Activated T-helper 1 cell treated with anti-CD3 and anti-CD28 coated beads, Interleukin-12 subunit alpha, Interleukin-12 subunit beta, Interleukin-2, Interleukin-4 antibody, amounts not matched to agents 30 ng/mL and 10 ng/mL and 1 ng/mL, durations not matched to agents 14 hours and 24 hours and 36 hours (primary cell): ENCODE measurements around the gene HNRNPF. TPM values are rescaled to one million over a fixed set of nuclear protein-coding genes. Genes with fewer than 3 reads are reported as not detected.
A peak's percentile ranks its signal among the peaks of the same experiment; 100 is the strongest.

Experiments used
- DNase-seq: peaks from one replicate; pipeline ENCODE4 v3.0.0; 2021; ENCODE audit warnings: low spot score
- H3K27ac Mint-ChIP-seq: one replicate; pipeline ENCODE4 v1.8.0; 2021; ENCODE audit warnings: mild to moderate bottlenecking, mixed read lengths
- H3K27me3 Mint-ChIP-seq: one replicate; pipeline ENCODE4 v1.8.0; 2022; ENCODE audit warnings: mild to moderate bottlenecking, moderate library complexity, mixed read lengths; ENCODE audit not compliant: insufficient read depth
- H3K36me3 Mint-ChIP-seq: one replicate; pipeline ENCODE4 v1.8.0; 2021; ENCODE audit warnings: low read depth, mixed read lengths
- H3K4me1 Mint-ChIP-seq: one replicate; pipeline ENCODE4 v1.8.0; 2021; ENCODE audit warnings: low read depth, mixed read lengths
- H3K4me3 Mint-ChIP-seq: one replicate; pipeline ENCODE4 v1.8.0; 2021; ENCODE audit warnings: mild to moderate bottlenecking, moderate library complexity, mixed read lengths
- H3K9me3 Mint-ChIP-seq: one replicate; pipeline ENCODE4 v1.8.0; 2021; ENCODE audit warnings: mixed read lengths
- intact Hi-C: fragments of 100-400 bp; cut with micrococcal nuclease; formaldehyde crosslinking; loops from one replicate; pipeline ENCODE4 v1.15.1; 2024
- total RNA-seq: library from RNA; stranded (reverse); gene quantifications from 2 replicates; pipeline ENCODE4 v1.2.3, GENCODE V29; 2022

Gene HNRNPF
- total RNA-seq, 1 donor from 2014 or later: 501 TPM

DNA sequence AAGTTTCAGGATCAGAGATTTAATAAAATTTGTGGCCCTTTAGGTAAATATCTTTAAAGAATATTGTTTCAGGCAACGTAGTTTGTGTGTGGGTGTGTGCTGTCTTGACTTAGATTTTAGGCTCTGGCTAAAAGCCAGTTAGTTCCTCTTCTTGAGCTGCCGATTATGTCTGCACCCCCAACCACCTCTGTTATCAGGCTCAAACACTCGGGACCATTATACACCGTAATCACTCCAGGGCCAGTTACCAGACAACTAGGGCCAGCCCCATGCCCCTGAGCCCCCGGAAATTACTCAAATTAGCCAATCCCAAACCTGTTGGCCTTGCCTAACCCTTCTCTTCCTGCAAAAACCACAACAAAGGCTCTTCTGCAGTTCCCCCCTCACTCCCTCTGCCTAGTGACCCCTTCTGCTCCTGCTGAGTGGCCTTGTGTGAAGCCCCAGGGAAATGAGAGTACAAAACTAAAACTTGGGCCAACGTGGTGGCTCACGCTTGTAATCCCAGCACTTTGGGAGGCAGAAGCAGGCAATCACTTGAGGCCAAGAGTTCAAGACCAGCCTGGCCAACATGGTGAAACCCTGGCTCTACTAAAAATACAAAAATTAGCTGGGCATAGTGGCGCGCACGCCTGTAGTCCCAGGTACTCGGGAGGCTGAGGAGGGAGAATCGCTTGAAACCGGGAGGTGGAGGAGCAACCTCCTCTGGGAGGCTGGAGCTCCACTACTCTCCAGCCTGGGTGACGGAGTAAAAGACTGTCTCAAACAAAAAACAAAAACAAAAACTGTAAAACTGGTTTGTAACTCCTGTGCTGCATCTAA lies 9.2 kb upstream of the HNRNPF start:
- Mint-ChIP-seq H3K4me1 (peaks cover 40% of the 10 kb centered on the region), H3K36me3 (no peaks in the 10 kb centered on the region)
- intact Hi-C loops: no loop called here

DNA sequence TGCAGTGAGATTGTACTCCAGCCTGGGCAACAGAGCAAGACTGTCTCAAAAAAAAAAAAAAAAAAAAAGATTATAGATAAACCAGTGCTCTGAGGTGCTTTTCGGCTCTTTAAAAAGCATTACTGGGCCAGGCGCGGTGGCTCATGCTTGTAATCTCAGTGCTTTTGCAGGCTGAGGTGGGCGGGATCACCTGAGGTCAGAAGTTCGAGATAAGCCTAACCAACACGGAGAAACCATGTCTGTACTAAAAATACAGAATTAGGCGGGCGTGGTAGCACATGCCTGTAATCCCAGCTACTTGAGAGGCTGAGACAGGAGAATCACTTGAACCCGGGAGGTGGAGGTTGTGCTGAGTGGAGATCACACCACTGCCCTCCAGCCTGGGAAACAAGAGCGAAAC lies 6.6 kb upstream of the HNRNPF start:
- H3K4me3 Mint-ChIP-seq: no peak overlapping the region
- H3K4me1 Mint-ChIP-seq: peaks cover 31% of the 10 kb centered on the region
- H3K27ac Mint-ChIP-seq: no peak overlapping the region
- DNase-seq: no peak
- no peaks in the 10 kb centered on the region for H3K27me3 Mint-ChIP-seq
- no peaks in the 10 kb centered on the region for H3K36me3 Mint-ChIP-seq
- intact Hi-C loops: no loop called here
- no peaks in the 10 kb centered on the region for H3K9me3 Mint-ChIP-seq

More for the DNA sequence above, 9.2 kb upstream of the HNRNPF start:
- peak; percentile 30 for DNase-seq
- peak overlapping the region; percentile 84 for H3K27ac Mint-ChIP-seq
- no peaks in the 10 kb centered on the region for H3K9me3 Mint-ChIP-seq
- H3K4me3 Mint-ChIP-seq: peak overlapping the region; percentile 37
- no peaks in the 10 kb centered on the region for H3K27me3 Mint-ChIP-seq

GRCh38 chr10:43411536-43411935 lies 2.5 kb upstream of the HNRNPF start:
- Mint-ChIP-seq H3K27me3 (no peaks in the 10 kb centered on the region), H3K36me3 (peaks cover 8% of the 10 kb centered on the region), H3K4me1 (peaks cover 20% of the 10 kb centered on the region), H3K4me3 (no peak overlapping the region), H3K27ac (no peak overlapping the region), H3K9me3 (no peaks in the 10 kb centered on the region)
- no peak for DNase-seq
- intact Hi-C loops: no loop called here

DNA sequence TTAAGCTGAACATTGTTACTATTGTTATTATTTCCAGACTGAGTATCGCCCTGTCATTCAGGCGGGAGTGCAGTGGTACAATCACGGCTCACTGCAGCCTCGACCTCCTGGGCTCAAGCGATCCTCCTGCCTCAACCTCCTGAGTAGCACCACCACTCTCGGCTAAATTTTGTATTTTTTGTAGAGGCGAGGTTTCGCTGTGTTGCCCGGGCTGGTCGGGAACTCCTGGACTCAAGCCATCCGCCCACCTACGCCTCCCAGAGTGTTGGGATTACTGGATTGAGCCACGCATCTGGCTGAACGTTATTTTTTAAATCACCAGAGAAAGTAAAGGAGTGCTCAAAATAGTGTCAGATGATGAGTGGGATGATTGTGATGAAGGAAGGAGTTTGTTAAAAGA lies 1.4 kb upstream of the HNRNPF start:
- DNase-seq: no peak
- H3K27me3 Mint-ChIP-seq: no peaks in the 10 kb centered on the region
- peaks cover 24% of the 10 kb centered on the region for H3K4me1 Mint-ChIP-seq
- peaks cover 17% of the 10 kb centered on the region for H3K36me3 Mint-ChIP-seq
- peak overlapping the region; percentile 99 for H3K4me3 Mint-ChIP-seq
- intact Hi-C loops: no loop called here
- no peaks in the 10 kb centered on the region for H3K9me3 Mint-ChIP-seq
- peak overlapping the region; percentile 100 for H3K27ac Mint-ChIP-seq

DNA sequence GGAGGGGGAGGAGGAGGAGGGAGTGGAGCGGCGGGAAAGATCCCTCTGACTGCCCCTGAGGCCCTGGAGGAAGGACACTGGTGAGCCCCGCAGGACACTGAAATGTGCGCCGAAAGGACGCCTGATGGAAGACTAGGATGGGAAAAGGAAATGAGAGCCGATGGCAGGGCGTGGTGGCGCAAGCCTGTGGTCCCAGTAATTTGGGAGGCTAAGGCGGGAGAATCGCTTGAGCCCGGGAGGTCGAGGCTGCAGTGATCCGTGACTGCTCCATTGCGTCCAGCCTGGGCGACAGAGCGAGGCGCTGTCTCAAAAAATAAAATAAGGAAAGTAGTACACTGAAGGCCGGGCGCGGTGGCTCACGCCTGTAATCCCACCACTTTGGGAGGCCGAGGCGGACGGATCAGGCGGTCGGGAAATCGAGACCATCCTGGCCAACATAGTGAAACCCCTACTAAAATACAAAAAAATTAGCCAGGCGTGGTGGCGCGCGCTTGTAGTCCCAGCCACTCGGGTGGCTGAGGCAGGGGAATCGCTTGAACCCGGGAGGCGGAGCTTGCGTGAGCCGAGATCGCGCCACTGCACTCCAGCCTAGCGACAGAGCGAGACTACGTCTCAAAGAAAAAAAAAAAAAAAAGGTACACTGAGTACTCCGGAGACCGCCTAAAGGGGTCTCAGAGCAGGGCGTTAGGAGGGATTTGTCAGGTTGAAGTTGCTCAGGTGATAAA lies 561 bp upstream of the HNRNPF start:
- intact Hi-C loops: loop anchor here (1.0 kb wide), 2 partner anchors 11 to 27 kb away; no protein-coding TSS in a partner anchor
- Mint-ChIP-seq H3K27me3 (no peaks in the 10 kb centered on the region), H3K4me1 (peaks cover 28% of the 10 kb centered on the region), H3K36me3 (peaks cover 24% of the 10 kb centered on the region), H3K9me3 (no peaks in the 10 kb centered on the region), H3K4me3 (peak overlapping the region; percentile 99), H3K27ac (peak overlapping the region; percentile 100)
- DNase-seq: peak; percentile 66

DNA sequence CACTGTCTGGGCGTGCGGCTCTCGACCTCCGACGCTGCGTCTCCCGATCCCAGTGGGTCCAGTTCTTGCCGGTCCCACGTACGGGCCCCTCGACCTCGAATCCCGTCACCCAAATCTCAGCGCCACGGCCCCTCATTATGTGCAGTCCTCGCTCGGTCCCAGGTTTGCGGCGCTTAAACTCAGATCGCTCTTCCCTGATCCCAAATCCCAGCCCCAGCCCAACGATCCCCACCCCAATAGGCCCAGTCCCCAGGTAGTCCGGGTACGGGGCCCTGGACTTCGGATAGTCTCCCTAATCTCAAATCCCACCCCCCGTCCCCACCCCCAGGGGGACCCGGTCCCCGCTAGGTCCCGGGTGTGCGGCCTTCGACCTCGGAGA lies 666 bp downstream of the HNRNPF start:
- Mint-ChIP-seq H3K4me1 (peaks cover 36% of the 10 kb centered on the region), H3K27me3 (no peaks in the 10 kb centered on the region), H3K9me3 (no peaks in the 10 kb centered on the region), H3K27ac (peak overlapping the region; percentile 100), H3K4me3 (peak overlapping the region; percentile 99), H3K36me3 (peaks cover 27% of the 10 kb centered on the region)
- DNase-seq: no peak
- intact Hi-C loops: no loop called here

DNA sequence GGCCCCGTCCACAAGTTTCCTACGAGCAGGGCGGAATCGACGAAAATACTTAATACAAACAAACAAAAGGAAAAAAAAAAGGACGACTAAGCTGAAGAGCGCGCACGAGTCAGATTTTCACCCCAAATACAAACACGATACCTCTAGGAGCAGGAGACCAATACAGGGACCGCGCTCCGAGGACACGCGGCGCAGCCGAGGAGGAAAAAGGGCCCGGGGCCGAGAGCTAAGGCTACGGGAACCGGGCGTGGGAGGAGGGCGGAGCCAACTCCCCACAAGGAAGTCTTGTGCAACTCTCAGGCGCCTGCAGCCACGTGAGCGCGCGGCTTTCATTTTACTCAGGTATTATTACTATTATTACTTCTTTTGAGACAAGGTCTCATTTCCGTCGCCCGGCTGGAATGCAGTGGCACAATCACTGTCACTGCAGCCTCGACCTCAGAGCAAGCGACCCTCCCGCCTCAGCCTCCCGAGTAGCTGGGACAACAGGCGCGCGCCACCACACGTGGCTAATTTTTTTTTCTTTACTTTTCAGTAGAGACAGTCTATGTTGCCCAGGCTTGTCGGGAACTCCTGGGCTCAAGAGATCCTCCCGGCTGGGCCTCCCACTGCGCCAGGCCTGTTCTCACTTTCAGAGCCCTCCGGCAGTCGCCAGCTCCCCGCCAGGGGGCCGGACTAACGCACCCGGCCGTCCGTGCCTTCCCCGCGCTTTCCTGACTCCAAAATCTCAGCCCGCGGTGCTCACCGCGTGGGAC lies 1.2 kb downstream of the HNRNPF start:
- H3K27me3 Mint-ChIP-seq: no peaks in the 10 kb centered on the region
- peak; percentile 81 for DNase-seq
- peak overlapping the region; percentile 99 for H3K4me3 Mint-ChIP-seq
- peaks cover 33% of the 10 kb centered on the region for H3K36me3 Mint-ChIP-seq
- intact Hi-C loops: loop anchor here (1.0 to 2.0 kb wide), 3 partner anchors 10 to 269 kb away; partner anchors contain the start of gene CSGALNACT2
- peak overlapping the region; percentile 100 for H3K27ac Mint-ChIP-seq
- peaks cover 42% of the 10 kb centered on the region for H3K4me1 Mint-ChIP-seq
- no peaks in the 10 kb centered on the region for H3K9me3 Mint-ChIP-seq

- intact Hi-C loops: loop anchor here (1.0 to 2.0 kb wide), 3 partner anchors 10 to 268 kb away; partner anchors contain the start of gene CSGALNACT2
- Mint-ChIP-seq H3K4me3 (peak overlapping the region; percentile 99), H3K9me3 (no peaks in the 10 kb centered on the region), H3K36me3 (peaks cover 37% of the 10 kb centered on the region), H3K27ac (peak overlapping the region; percentile 100), H3K4me1 (peaks cover 48% of the 10 kb centered on the region), H3K27me3 (no peaks in the 10 kb centered on the region)
- peak; percentile 67 for DNase-seq
These were observed 1.8 kb downstream of the HNRNPF start for GRCh38 chr10:43407148-43407575.

- H3K27ac Mint-ChIP-seq: peak overlapping the region; percentile 84
- H3K9me3 Mint-ChIP-seq: no peaks in the 10 kb centered on the region
- H3K27me3 Mint-ChIP-seq: no peaks in the 10 kb centered on the region
- intact Hi-C loops: no loop called here
- peaks cover 57% of the 10 kb centered on the region for H3K4me1 Mint-ChIP-seq
- DNase-seq: no peak
- H3K4me3 Mint-ChIP-seq: peak overlapping the region; percentile 99
- H3K36me3 Mint-ChIP-seq: peaks cover 46% of the 10 kb centered on the region
These were observed 4.3 kb downstream of the HNRNPF start for GRCh38 chr10:43404704-43405084.

GRCh38 chr10:43403911-43404703 lies 4.9 kb downstream of the HNRNPF start:
- peaks cover 58% of the 10 kb centered on the region for H3K4me1 Mint-ChIP-seq
- peaks cover 49% of the 10 kb centered on the region for H3K36me3 Mint-ChIP-seq
- H3K27me3 Mint-ChIP-seq: no peaks in the 10 kb centered on the region
- peak overlapping the region; percentile 99 for H3K4me3 Mint-ChIP-seq
- no peak for DNase-seq
- intact Hi-C loops: no loop called here
- peak overlapping the region; percentile 84 for H3K27ac Mint-ChIP-seq
- H3K9me3 Mint-ChIP-seq: no peaks in the 10 kb centered on the region

GRCh38 chr10:43402880-43403452 lies 6.0 kb downstream of the HNRNPF start:
- Mint-ChIP-seq H3K36me3 (peaks cover 48% of the 10 kb centered on the region), H3K27me3 (no peaks in the 10 kb centered on the region), H3K4me1 (peaks cover 66% of the 10 kb centered on the region), H3K4me3 (peak overlapping the region; percentile 99), H3K27ac (peak overlapping the region; percentile 56), H3K9me3 (no peaks in the 10 kb centered on the region)
- intact Hi-C loops: no loop called here
- DNase-seq: no peak

DNA sequence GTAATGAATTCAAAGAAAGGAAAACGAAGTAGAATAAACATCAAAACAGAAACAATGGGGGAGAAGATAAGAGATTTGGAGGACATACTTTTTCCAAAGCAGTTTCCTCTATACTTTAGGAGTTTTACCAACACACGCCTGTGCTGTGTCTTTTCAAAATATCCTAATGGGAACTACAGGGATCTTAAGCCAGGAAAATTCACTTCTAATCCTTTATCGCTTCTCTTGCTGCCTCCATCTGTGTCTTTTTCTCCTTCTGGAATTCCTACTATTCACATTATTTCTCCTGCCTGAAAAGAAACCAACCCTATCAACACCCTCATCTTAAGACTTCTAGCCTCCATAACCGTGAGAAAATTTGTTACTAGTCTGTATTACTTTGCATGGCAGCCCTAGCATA lies 6.8 kb downstream of the HNRNPF start:
- Mint-ChIP-seq H3K4me3 (peak overlapping the region; percentile 99), H3K36me3 (peaks cover 50% of the 10 kb centered on the region), H3K4me1 (peaks cover 74% of the 10 kb centered on the region), H3K27ac (peak overlapping the region; percentile 49), H3K9me3 (no peaks in the 10 kb centered on the region), H3K27me3 (no peaks in the 10 kb centered on the region)
- intact Hi-C loops: no loop called here
- no peak for DNase-seq
